T-helper 1 cell (primary cell): ENCODE measurements around the gene COIL.
A peak's percentile ranks its signal among the peaks of the same experiment; 100 is the strongest.

Source experiments
- DNase-seq, 5 donors: peaks; one replicate each; pipeline ENCODE4 v3.0.0-alpha.2; 2012 to 2020

The COIL gene

GRCh38 chr17:56908001-56908542 lies 52.8 kb downstream of the COIL start:
- peak in 2 of 5 donors; percentile 5 to 79 for DNase-seq

- DNase-seq: no peak
Measured at GRCh38 chr17:56903560-56903959, 57.3 kb downstream of the COIL start.

- DNase-seq: no peak
Measured at GRCh38 chr17:56902348-56902747, 58.5 kb downstream of the COIL start.

- DNase-seq: no peak
Measured at GRCh38 chr17:56899403-56899802, 61.4 kb downstream of the COIL start.

GRCh38 chr17:56898874-56899273 lies 62.0 kb downstream of the COIL start:
- DNase-seq: no peak

GRCh38 chr17:56897646-56898424 lies 63.0 kb downstream of the COIL start:
- DNase-seq: no peak

- no peak for DNase-seq
Measured at GRCh38 chr17:56896968-56897359, 63.9 kb downstream of the COIL start.

- no peak for DNase-seq
Measured at GRCh38 chr17:56896217-56896967, 64.5 kb downstream of the COIL start.

- DNase-seq: no peak
Measured at GRCh38 chr17:56894859-56895455, 65.9 kb downstream of the COIL start.

- no peak for DNase-seq
Measured at GRCh38 chr17:56893503-56893902, 67.3 kb downstream of the COIL start.

GRCh38 chr17:56892333-56892732 lies 68.5 kb downstream of the COIL start:
- DNase-seq: no peak

GRCh38 chr17:56891751-56892150 lies 69.1 kb downstream of the COIL start:
- DNase-seq: peak in 4 of 5 donors; percentile 19 to 36 (median 27)

GRCh38 chr17:56890906-56891674 lies 69.8 kb downstream of the COIL start:
- DNase-seq: no peak

- no peak for DNase-seq
Measured at GRCh38 chr17:56890390-56890789, 70.5 kb downstream of the COIL start.
